Parathyroid adenoma (tissue), 2 donors: Measurements from ENCODE around the gene RBMS3.

Source experiments
- H2AFZ ChIP-seq: fragments of 300-600 bp; sonication (generic); one replicate; pipeline ENCODE4 v1.7.0; 2017; ENCODE audit warnings: antibody characterized with exemption, mild to moderate bottlenecking
- H3K27ac ChIP-seq: fragments of 300-600 bp; sonication (generic); one replicate; pipeline ENCODE4 v1.7.0; 2017
- H3K27me3 ChIP-seq: fragments of 300-600 bp; sonication (generic); one replicate; pipeline ENCODE4 v1.7.0; 2017; ENCODE audit warnings: low read length; ENCODE audit not compliant: control insufficient read depth, insufficient read depth
- H3K36me3 ChIP-seq: fragments of 300-600 bp; sonication (generic); one replicate; pipeline ENCODE4 v1.7.0; 2017; ENCODE audit warnings: low read length; ENCODE audit not compliant: control insufficient read depth, insufficient read depth
- H3K4me1 ChIP-seq: fragments of 300-600 bp; sonication (generic); one replicate; pipeline ENCODE4 v1.7.0; 2017; ENCODE audit warnings: control low read depth
- H3K4me2 ChIP-seq: fragments of 300-600 bp; sonication (generic); one replicate; pipeline ENCODE4 v1.7.0; 2017; ENCODE audit warnings: low read length
- H3K4me3 ChIP-seq: fragments of 300-600 bp; sonication (generic); one replicate; pipeline ENCODE4 v1.7.0; 2017; ENCODE audit warnings: low read depth, low read length
- H3K79me2 ChIP-seq: fragments of 300-600 bp; sonication (generic); one replicate; pipeline ENCODE4 v1.7.0; 2017; ENCODE audit warnings: control low read depth
- H3K9ac ChIP-seq: fragments of 300-600 bp; sonication (generic); one replicate; pipeline ENCODE4 v1.7.0; 2017; ENCODE audit warnings: mild to moderate bottlenecking
- H3K9me3 ChIP-seq: fragments of 300-600 bp; sonication (generic); one replicate; pipeline ENCODE4 v1.7.0; 2017; ENCODE audit warnings: low read length; ENCODE audit not compliant: control insufficient read depth
- CTCF ChIP-seq: fragments of 300-600 bp; sonication (generic); IDR thresholded peaks from one replicate; pipeline ENCODE4 v1.7.0; 2017; ENCODE audit warnings: antibody characterized with exemption, mild to moderate bottlenecking
- donor health status: primary hyperparathyroidism.

Gene RBMS3

GRCh38 chr3:29608414-29609327, 327.8 kb downstream of the RBMS3 start:
- no peak overlapping the region for H2AFZ ChIP-seq
- H3K79me2 ChIP-seq, result no peaks in the 10 kb centered on the region
- no peaks in the 10 kb centered on the region for H3K36me3 ChIP-seq
- no peak for TF ChIP-seq CTCF
- no peak overlapping the region for H3K9ac ChIP-seq
- H3K4me3 ChIP-seq, result no peak overlapping the region
- no peak overlapping the region for H3K4me2 ChIP-seq
- no peak overlapping the region for H3K27ac ChIP-seq
- no peaks in the 10 kb centered on the region for H3K4me1 ChIP-seq
- H3K9me3 ChIP-seq, result no peaks in the 10 kb centered on the region
- H3K27me3 ChIP-seq, result no peaks in the 10 kb centered on the region

- no peaks in the 10 kb centered on the region for H3K79me2 ChIP-seq
- TF ChIP-seq CTCF, result no peak
- no peak overlapping the region for H3K4me3 ChIP-seq
- H3K9ac ChIP-seq, result no peak overlapping the region
- no peaks in the 10 kb centered on the region for H3K4me1 ChIP-seq
- H3K9me3 ChIP-seq, result no peaks in the 10 kb centered on the region
- H2AFZ ChIP-seq, result no peak overlapping the region
- no peaks in the 10 kb centered on the region for H3K27me3 ChIP-seq
- H3K36me3 ChIP-seq, result no peaks in the 10 kb centered on the region
- H3K4me2 ChIP-seq, result no peak overlapping the region
- no peak overlapping the region for H3K27ac ChIP-seq
Measured at GRCh38 chr3:29609328-29609811, 328.5 kb downstream of the RBMS3 start.

- Histone ChIP-seq H3K9ac (no peak overlapping the region), H3K4me1 (no peaks in the 10 kb centered on the region), H2AFZ (no peak overlapping the region), H3K4me3 (no peak overlapping the region), H3K4me2 (no peak overlapping the region), H3K79me2 (no peaks in the 10 kb centered on the region), H3K36me3 (no peaks in the 10 kb centered on the region), H3K27ac (no peak overlapping the region), H3K9me3 (no peaks in the 10 kb centered on the region), H3K27me3 (no peaks in the 10 kb centered on the region)
- no peak for TF ChIP-seq CTCF
Measured at GRCh38 chr3:29610781-29611180, 329.9 kb downstream of the RBMS3 start.

GRCh38 chr3:29611252-29611651, 330.4 kb downstream of the RBMS3 start:
- Histone ChIP-seq H3K4me3 (no peak overlapping the region), H3K9me3 (no peaks in the 10 kb centered on the region), H3K4me2 (no peak overlapping the region), H3K36me3 (no peaks in the 10 kb centered on the region), H3K9ac (no peak overlapping the region), H3K79me2 (no peaks in the 10 kb centered on the region), H3K27me3 (no peaks in the 10 kb centered on the region), H3K27ac (no peak overlapping the region), H2AFZ (no peak overlapping the region), H3K4me1 (no peaks in the 10 kb centered on the region)
- no peak for TF ChIP-seq CTCF
